Liver (tissue), 3 donors: ENCODE data around the gene NDUFC2.
A peak's percentile ranks its signal among the peaks of the same experiment; 100 is the strongest.

Source experiments
- EGR1 ChIP-seq, 2 donors: IDR thresholded peaks; 2 replicates each; pipeline ENCODE4 v1.6.1; 2016 to 2018; ENCODE audit warnings: antibody characterized with exemption in 2 of 2, low read depth in 2 of 2
- GABPA ChIP-seq, 2 donors: IDR thresholded peaks in 1 of 2; conservative IDR thresholded peaks in 1 of 2; 2 replicates each; pipeline ENCODE4 v1.6.1; 2016; ENCODE audit warnings: antibody characterized with exemption in 2 of 2, mild to moderate bottlenecking in 1 of 2, moderate library complexity in 1 of 2
- HNF4A ChIP-seq, 2 donors: conservative IDR thresholded peaks; 2 replicates each; pipeline ENCODE4 v1.6.1; 2016; ENCODE audit warnings: antibody characterized with exemption in 2 of 2, mild to moderate bottlenecking in 2 of 2
- JUND ChIP-seq, 2 donors: IDR thresholded peaks; 2 replicates each; pipeline ENCODE4 v1.6.1; 2016; ENCODE audit warnings: antibody characterized with exemption in 2 of 2
- RAD21 ChIP-seq, 2 donors: IDR thresholded peaks; 2 replicates each; pipeline ENCODE4 v1.6.1; 2016; ENCODE audit warnings: antibody characterized with exemption in 2 of 2, mild to moderate bottlenecking in 2 of 2
- YY1 ChIP-seq: IDR thresholded peaks from 2 replicates; pipeline ENCODE4 v1.6.1; 2016; ENCODE audit warnings: antibody characterized with exemption, mild to moderate bottlenecking
- TF ChIP-seq, protein P1 (sequence below): IDR thresholded peaks from 2 replicates; pipeline ENCODE4 v1.6.1; 2016; ENCODE audit warnings: antibody characterized with exemption, mild to moderate bottlenecking
- TF ChIP-seq, protein P2 (sequence below): fragments of 150-350 bp; IDR thresholded peaks from 2 replicates; pipeline ENCODE4 v1.5.1; 2017; ENCODE audit warnings: improper control_type of control experiment, low read depth, low read length; ENCODE audit not compliant: missing input control
- TF ChIP-seq, protein P3 (sequence below): IDR thresholded peaks from 2 replicates; pipeline ENCODE4 v1.6.1; 2016; ENCODE audit warnings: antibody characterized with exemption
- TF ChIP-seq, protein P4 (sequence below): IDR thresholded peaks from 2 replicates; pipeline ENCODE4 v1.6.1; 2016; ENCODE audit warnings: antibody characterized with exemption
- donor health status: healthy.
- donor health status: healthy.

DNA sequence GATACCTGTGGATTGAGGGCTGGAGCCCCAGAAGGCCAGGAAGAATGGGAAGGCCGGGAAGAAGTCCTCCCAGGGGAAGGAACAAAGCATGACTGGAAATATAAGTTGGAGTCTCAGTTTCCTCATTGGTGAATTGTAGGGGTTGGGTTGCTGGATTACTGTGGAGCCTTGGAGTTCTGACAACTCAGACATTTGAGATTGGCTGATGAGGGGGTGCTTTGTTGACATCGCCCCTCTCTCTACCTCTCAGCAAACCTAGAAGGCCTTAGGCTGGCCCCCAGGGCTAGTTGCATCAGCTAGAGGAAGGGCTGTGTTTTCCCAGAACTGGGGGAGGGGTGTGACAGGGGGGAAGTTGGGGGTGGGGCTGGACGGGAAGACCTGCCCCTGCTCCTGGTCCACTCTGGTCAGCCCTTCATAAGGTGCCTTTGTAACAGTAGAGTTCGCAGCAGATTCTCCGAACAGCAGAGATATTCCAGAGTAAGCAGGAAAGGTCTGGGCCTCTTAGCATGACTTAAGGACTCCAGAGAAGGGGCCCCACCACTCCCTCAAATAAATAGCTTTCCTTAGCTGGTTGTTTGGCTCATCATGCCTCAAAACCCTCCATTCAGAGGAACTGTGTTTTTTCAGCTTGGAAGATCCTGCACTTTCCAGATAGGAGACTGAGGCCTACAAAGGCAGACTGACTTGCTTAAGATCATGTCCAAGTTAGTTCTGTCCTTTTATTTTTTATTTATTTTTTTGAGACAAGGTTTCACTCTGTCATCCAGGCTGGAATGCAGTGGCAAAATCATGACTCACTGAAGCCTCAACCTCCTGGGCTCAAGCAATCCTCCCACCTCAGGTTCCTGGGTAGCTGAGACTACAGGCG is 28.5 kb downstream of the NDUFC2 start:
- TF ChIP-seq HNF4A (conservative IDR thresholded peaks at IDR 0.05) (peak in 1 of 2 donors; percentile 13), GABPA (IDR thresholded peaks at IDR 0.05 in 1 of 2, conservative IDR thresholded peaks at IDR 0.05 in 1 of 2) (no peak), RAD21 (IDR thresholded peaks at IDR 0.05) (no peak), YY1 (no peak), JUND (IDR thresholded peaks at IDR 0.05) (no peak), EGR1 (IDR thresholded peaks at IDR 0.05; ENCODE audit: low read depth in 2 of 2) (no peak)
- TF ChIP-seq, protein P1, sequence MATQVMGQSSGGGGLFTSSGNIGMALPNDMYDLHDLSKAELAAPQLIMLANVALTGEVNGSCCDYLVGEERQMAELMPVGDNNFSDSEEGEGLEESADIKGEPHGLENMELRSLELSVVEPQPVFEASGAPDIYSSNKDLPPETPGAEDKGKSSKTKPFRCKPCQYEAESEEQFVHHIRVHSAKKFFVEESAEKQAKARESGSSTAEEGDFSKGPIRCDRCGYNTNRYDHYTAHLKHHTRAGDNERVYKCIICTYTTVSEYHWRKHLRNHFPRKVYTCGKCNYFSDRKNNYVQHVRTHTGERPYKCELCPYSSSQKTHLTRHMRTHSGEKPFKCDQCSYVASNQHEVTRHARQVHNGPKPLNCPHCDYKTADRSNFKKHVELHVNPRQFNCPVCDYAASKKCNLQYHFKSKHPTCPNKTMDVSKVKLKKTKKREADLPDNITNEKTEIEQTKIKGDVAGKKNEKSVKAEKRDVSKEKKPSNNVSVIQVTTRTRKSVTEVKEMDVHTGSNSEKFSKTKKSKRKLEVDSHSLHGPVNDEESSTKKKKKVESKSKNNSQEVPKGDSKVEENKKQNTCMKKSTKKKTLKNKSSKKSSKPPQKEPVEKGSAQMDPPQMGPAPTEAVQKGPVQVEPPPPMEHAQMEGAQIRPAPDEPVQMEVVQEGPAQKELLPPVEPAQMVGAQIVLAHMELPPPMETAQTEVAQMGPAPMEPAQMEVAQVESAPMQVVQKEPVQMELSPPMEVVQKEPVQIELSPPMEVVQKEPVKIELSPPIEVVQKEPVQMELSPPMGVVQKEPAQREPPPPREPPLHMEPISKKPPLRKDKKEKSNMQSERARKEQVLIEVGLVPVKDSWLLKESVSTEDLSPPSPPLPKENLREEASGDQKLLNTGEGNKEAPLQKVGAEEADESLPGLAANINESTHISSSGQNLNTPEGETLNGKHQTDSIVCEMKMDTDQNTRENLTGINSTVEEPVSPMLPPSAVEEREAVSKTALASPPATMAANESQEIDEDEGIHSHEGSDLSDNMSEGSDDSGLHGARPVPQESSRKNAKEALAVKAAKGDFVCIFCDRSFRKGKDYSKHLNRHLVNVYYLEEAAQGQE: no peak
- TF ChIP-seq, protein P2, sequence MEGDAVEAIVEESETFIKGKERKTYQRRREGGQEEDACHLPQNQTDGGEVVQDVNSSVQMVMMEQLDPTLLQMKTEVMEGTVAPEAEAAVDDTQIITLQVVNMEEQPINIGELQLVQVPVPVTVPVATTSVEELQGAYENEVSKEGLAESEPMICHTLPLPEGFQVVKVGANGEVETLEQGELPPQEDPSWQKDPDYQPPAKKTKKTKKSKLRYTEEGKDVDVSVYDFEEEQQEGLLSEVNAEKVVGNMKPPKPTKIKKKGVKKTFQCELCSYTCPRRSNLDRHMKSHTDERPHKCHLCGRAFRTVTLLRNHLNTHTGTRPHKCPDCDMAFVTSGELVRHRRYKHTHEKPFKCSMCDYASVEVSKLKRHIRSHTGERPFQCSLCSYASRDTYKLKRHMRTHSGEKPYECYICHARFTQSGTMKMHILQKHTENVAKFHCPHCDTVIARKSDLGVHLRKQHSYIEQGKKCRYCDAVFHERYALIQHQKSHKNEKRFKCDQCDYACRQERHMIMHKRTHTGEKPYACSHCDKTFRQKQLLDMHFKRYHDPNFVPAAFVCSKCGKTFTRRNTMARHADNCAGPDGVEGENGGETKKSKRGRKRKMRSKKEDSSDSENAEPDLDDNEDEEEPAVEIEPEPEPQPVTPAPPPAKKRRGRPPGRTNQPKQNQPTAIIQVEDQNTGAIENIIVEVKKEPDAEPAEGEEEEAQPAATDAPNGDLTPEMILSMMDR: no peak
- TF ChIP-seq, protein P3, sequence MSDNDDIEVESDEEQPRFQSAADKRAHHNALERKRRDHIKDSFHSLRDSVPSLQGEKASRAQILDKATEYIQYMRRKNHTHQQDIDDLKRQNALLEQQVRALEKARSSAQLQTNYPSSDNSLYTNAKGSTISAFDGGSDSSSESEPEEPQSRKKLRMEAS: no peak
- TF ChIP-seq, protein P4, sequence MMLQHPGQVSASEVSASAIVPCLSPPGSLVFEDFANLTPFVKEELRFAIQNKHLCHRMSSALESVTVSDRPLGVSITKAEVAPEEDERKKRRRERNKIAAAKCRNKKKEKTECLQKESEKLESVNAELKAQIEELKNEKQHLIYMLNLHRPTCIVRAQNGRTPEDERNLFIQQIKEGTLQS: no peak
